ENCODE results near the gene CERS5.

DNA sequence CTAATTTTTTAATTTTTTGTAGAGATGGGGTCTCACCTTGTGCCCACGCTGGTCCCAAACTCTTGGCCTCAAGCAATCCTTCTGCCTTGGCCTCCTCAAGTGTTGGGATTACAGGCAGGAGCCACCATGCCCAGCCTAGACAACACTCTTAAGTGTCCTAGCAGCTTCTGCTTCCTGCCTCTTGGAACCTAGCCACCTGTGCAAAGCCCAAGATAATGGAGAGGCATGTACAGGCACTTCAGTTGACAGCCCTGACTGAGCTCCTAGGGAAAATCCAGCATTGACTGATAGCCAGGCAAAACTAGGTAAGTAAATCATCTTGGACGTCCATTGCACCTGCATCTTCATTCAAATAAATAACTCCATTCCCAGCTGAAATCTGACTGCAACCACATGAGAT, 39.6 kb downstream of the CERS5 start:
- TF ChIP-seq, protein P1, sequence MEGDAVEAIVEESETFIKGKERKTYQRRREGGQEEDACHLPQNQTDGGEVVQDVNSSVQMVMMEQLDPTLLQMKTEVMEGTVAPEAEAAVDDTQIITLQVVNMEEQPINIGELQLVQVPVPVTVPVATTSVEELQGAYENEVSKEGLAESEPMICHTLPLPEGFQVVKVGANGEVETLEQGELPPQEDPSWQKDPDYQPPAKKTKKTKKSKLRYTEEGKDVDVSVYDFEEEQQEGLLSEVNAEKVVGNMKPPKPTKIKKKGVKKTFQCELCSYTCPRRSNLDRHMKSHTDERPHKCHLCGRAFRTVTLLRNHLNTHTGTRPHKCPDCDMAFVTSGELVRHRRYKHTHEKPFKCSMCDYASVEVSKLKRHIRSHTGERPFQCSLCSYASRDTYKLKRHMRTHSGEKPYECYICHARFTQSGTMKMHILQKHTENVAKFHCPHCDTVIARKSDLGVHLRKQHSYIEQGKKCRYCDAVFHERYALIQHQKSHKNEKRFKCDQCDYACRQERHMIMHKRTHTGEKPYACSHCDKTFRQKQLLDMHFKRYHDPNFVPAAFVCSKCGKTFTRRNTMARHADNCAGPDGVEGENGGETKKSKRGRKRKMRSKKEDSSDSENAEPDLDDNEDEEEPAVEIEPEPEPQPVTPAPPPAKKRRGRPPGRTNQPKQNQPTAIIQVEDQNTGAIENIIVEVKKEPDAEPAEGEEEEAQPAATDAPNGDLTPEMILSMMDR (optimal IDR thresholded peaks at IDR 0.05 in 1 of 3, IDR thresholded peaks at IDR 0.05 in 1 of 3, conservative IDR thresholded peaks at IDR 0.05 in 1 of 3; ENCODE audit: extremely low read depth in 1 of 3, insufficient read depth in 2 of 3, low read length in 3 of 3), result no peak
- no peak for TF ChIP-seq EZH2 (IDR thresholded peaks at IDR 0.05; ENCODE audit: low read length)

Measured in keratinocyte (primary cell).